HG03066 (cell line): Measurements from ENCODE around the gene ENAH.
"Not testable (repeated sequence)": the region's sequence is repeated elsewhere in the genome, so short reads cannot be mapped to it uniquely, and the experiment has no call there.

ENCODE experiments used
- ATAC-seq: cut with Tn5 transposase; IDR thresholded peaks from one replicate; pipeline ENCODE4 v1.9.1; 2021; ENCODE audit warnings: low read depth; ENCODE audit not compliant: unreplicated experiment

The ENAH gene

DNA sequence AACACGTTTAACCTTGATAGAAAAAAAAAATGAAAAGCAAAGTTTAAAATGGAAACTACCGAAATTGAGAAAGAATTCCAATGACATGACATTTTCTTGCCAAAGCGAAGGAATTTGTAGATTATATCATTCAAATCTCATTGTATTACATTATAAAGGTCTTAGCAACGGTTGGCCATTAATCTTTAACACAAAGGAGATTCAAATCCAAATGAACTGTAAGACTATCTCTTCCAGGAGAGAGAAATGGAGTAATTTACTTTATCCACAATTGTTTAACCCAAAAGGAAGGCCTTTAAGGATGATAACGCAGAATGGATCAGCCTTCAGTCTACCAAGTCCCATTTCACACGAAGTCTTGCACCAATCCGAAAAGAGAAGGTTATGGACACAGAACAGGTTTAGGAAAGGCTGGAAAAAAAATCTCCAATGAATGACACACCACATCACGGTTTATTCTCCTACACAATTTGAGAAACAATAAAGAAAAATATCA, 1.5 kb downstream of the ENAH start:
- no peak for ATAC-seq

DNA sequence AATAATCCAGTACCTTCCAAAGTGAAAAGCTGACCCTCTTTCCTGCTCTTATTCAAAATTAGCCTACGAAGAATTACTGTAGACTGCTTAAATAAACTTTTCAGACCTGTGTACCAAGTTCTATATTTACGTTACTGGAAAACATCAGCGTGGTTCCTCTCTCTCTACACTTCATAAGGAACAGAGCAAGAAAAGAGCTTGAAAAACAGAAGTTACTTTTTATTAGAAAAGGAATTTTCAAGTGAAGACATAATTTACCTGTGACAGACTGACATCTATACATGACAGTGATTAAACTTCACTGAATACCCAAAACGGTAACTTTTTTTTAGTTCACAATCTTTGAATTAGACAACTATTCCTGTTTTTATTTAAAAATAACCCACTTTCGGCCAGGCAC, 2.7 kb downstream of the ENAH start:
- ATAC-seq, result no peak

DNA sequence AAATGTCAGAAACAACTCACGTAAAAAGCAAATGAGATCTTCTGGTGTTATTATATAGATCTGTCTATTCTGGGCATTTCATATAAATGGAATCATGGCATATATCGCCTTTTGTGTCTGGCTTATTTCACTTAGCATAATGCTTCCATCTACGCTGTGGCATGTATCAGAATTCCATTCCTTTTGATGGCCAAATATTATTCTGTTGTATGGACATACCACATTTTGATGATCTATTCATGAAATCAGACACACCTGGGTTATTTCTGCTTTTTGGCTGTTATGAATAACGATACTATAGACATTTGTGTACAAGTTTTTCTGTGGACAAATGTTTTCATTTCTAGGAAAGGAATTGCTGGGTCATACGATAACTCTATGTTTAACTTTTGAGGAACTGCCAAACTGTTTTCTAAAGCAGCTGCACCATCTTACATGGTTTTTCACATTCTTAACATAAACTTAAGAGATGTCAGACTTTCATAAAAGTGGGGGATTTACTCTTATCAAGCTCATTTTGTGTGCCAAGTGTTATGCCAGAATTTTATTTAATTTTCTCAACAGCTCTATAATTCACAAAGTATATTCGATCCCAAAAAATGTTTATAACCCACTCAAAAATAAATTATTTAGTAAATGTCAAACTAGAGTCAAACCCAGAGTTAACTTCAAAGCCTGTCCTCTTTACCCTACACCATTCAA, 7.6 kb downstream of the ENAH start:
- no peak for ATAC-seq

DNA sequence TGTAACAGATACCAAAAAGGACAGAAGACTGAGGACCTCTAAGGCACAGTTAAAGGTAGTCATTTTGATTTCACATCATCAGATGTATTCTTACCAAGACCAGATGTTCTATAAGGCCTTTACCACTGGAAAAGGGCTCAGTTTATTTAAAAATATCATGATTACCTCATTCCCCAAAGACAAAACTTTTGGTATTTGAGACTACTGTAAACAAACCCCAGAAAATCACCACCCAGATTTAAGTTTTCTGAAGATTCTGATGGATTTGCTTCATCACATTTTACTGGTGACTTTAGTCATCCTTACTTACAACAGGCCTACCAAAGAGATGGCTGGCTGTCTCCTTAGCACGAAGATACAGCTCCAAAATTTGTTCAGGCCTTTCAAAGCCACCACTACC, 8.3 kb downstream of the ENAH start:
- ATAC-seq, result no peak

DNA sequence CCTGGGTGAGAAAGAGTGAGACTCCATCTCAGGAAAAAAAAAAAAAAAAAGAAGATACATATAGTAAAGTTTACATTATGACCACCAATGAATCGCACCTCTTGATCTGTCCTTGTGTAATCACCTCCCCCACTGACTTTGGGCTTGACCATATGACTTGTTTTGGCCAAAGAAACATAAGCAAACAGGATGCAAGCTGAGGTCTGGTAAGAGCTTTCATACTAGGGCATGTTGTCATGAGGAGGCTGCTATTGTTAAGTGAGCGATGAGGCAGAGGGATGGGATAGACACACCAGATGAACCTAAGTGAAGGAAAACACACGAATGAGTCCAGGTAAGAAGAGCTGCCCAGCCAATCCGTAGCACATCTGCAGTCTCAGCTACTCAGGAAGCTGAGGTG, 10.7 kb downstream of the ENAH start:
- no peak for ATAC-seq

DNA sequence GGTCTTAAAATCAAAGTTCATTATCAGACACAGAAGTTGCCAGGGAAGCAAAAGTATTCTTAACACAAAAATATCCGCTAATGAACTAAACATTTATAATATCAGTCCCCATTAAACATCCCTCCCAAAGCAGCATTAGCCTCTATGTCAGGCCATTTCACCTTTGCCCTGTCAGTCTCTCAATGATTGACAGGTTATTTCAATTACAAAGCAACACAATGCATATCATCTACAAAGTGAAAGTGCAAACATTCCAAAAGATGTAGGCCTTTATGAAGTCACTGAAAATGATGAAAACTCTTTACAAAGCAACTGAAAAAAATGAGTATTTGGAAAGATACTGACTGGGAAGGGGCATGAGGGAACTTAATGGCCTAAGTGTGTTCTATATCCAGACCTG, 14.1 kb downstream of the ENAH start:
- ATAC-seq, result no peak

DNA sequence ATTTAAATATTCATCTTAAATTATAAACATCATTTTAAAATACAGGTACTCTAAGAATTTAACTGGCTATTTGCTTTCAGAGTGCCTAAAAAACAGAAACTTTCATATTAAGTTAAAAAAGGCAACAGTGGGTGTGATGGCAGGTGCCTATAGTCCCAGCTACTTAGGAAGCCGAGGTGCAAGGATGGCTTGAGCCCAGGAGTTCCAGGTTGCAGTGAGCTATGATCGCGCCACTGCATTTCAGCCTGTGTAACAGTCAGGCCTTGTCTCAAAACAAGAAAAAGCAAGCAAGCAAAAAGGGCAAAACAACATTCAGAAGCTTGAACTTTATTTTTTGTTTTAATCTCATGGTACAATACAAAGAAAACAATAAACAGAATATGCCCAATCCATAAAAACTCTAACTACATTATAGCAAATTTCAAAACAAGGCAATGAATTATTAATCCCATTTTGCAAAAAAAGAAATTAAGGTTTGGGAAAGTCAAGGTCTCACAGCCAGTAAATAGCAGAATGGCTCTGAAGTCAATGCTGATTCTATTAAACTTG, 15.2 kb downstream of the ENAH start:
- ATAC-seq, result no peak

DNA sequence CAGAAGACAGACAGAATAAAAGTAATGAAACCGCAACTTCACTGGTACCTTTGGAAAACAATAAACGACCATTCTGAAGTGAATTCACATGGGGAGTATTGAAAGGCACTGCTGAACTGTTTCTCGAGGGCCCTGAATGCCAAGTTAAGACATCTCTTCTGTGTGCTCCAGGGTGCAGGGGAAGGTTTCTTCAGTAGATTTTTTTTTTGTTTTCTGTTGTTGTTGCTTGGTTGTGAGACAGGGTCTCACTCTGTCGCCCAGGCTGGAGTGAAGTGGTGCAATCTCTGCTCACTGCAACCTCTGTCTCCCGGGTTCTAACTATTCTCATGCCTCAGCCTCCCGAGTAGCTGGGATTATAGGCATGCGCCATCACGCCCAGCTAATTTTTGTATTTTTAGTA, 15.9 kb downstream of the ENAH start:
- not testable (repeated sequence) for ATAC-seq

DNA sequence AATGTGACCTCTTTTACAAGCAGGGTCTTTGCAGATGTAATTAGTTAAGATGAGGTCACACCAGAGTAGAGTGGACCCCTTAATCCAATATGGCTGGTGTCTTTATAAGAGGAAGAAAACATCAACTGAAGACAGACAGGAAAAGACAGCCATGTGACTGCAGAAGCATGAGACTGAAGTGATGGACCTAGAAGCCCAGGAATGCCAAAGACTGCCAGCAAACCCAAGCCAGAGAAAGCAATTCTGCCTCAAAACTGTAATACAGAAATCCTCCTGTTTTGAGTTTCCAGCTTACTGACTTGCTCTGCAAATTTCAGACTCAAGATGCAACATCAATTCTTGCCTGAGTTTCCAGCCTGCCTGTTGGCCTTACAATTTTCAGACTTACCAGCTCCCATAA, 17.3 kb downstream of the ENAH start:
- no peak for ATAC-seq

DNA sequence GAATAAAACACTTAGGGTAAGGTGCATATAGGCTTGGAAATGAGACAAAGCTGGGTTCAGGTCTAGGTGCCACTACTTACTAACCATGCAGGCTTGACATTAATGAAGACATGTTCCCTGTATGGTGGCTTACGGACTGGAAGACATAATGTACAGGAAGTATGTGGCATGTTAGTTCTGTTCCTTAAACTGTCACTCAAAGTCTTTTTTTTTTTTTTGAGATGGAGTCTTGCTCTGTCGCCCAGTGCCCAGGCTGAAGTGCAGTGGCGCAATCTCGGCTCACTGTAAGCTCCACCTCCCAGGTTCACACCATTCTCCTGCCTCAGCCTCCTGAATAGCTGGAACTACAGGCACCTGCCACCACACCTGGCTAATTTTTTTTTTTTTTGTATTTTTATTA, 20.1 kb downstream of the ENAH start:
- not testable (repeated sequence) for ATAC-seq

DNA sequence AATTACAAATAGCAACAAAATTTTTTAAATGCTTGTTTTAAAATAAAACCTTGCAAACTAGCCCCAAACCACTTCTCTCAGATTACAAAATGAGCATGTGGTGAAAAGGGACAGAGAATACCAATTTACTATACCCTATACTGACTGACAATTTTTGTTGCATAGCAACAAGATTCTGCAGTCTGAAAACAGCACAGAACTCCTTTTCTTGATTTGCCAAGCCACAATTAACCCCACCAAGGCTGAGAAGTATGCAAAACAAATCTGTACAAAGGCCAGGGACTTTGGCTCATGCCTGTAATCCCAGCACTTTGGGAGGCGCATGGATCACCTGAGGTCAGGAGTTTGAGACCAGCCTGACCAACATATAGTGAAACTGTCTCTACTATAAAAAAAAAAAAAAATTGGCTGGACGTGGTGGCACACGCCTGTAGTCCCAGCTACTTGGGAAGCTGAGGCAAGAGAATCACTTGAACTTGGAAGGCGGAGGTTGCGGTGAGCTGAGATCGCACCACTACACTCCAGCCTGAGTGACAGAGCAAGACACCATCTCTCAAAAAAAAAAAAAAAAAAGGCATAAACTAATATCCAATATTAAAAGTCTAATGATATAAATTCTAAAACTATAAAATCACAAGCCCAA, 21.8 kb downstream of the ENAH start:
- no peak for ATAC-seq

DNA sequence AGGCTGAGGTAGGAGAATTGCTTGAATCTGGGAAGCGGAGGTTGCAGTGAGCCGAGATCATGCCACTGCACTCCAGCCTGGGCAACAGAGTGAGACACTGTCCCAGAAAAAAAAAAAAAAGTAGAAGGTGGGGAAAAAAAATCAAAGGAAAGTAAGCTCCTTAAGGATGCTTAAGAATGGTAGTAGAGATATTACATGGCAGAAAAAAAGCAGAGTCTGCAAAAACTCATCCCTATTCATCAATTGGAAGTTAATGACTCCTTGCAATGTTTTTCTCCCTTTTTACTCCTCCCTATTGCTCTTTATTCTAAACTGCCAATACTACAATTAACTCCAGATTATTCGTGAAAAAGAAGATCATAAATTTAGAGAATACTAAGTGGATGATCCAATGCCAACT, 23.4 kb downstream of the ENAH start:
- no peak for ATAC-seq

DNA sequence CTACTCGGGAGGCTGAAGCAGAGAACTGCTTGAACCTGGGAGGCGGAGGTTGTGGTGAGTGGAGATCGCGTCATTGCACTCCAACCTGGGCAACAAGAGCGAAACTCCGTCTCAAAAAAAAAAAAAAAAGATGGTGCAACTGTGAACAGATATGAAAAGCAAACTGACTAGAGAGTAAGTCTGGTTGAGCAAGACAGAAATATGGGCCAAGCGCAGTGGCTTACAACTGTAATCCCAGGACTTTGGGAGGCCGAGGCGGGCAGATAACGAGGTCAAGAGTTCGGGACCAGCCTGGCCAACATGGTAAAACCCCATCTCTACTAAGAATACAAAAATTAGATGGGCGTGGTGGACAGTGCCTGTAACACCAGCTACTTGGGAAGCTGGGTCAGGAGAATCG, 24.1 kb downstream of the ENAH start:
- not testable (repeated sequence) for ATAC-seq

DNA sequence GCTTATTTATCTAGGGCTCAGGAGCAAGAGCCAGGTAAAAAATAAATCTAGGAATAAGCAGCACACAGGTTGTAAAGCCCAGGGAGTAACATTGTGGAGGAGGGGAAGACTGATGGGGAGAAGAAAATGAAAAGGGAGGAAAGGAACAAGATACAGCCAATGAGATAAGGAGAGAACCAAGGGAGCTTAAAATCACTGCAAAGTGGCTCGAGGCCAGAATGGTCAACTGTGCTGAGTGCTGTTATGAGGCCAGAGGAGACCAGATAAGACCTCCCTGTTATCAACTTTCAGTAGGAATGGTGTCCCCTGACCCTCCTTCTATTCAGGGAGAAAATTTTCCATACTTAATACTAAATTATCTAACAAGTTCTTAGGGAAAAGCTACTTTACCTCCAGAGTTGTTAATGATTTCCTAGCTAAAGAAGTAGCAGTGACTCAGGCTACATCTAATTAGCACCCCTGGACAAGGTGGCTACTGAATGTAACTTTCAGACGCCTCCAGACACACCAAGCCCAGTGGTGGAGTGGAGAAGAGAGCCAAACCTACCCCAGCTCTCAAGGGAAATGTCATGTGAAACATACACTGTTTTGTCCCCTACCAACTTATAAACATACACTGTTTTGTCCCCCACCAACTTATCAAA, 25.5 kb downstream of the ENAH start:
- no peak for ATAC-seq

DNA sequence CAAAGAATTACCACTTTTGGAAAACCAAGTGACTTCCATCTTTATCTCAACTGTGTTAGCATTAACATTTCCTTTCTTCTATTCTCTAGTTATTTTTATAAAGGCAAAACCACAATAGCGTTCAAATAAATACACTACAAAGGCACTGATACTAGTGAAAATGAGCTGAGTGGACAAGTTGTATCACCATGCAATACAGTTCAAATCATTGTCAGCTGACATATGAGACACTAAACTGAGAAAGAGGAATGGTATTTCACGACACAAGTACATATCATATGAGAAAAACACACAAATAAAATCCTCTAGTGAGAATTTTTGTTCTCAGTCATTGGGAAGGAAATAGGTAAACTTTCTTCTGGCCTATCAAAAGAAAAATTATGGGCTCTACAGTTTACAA, 26.2 kb downstream of the ENAH start:
- ATAC-seq, result no peak

DNA sequence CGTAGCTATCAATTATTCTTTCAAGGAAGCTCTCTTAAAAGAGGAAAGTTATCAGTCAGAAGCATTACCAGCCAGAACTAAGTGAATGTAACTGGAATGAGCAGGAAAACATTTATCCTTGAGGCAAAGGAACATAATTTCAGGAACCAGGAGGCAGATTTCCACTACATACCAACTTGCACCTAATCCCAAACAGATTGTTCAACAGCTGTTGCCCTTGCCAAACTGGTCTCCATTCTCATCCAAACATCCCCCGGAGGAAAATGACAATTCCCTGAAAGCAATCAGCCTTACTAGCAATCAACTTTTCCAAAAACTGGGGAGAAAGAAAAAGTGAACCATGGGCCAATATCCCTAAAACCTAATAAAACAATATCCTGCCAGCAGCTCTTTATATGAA, 35.0 kb downstream of the ENAH start:
- ATAC-seq, result no peak

DNA sequence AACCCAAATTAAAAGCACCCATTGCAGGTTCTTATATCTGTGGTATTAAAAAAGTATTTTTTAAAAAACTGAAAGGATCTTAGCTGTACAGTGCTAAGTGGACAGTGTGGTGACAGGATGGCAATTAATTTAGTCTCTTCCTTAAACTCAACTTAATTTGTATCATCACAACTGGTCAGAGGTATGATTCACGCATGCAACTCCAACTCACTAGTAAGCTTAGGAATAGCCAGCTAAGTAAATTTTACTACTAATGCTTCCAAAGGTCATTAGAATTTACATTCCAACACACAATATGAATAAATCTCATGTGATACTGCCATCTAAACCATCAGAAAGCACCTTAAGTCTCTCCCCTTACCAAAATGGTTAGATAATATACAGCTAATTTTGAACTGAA, 35.4 kb downstream of the ENAH start:
- ATAC-seq, result no peak

DNA sequence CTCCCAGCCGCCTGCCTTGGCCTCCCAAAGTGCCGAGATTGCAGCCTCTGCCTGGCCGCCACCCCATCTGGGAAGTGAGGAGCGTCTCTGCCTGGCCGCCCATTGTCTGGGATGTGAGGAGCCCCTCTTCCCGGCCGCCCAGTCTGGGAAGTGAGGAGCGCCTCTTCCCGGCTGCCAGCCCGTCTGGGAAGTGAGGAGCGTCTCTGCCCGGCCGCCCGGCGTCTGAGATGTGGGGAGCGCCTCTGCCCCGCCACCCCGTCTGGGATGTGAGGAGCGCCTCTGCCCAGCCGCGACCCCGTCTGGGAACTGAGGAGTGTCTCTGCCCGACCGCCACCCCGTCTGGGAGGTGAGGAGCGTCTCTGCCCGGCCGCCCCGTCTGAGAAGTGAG, 37.5 kb downstream of the ENAH start:
- ATAC-seq, result not testable (repeated sequence)

DNA sequence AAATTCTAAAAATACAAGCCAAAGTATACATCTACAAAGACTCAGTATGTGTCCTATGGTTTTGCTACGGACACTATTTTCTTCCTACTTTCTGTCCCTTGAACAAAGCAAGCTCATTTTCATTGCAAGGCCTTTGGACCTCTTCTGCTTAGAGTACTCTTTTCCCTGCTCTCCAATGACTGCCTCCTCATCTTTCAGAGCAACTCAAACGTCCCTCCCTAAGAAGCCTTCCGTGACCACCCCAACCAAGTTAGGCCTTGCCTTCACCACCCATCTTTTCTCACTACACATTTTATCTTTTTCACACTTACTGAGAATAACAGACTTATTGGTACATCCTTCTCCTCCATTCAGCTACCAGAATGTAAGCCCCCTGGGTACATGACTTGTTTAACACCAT, 39.9 kb downstream of the ENAH start:
- ATAC-seq, result no peak

DNA sequence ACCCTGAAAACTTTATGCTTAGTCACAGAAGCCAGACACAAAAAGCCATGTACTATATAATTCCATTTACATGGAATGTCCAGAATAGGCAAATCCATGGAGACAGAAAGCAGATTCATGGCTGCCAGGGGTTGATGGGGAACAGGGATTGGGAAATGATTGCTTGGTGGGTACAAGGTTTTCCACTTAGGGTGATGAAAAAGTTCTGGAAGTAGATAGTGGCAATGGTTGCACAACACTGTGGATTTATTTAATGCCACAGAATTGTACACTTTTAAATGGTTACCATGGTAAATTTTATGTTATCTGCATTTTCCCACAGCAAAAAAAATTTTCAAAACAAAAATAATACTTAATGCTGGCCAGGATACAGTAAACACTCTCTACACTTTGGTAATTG, 40.6 kb downstream of the ENAH start:
- no peak for ATAC-seq

DNA sequence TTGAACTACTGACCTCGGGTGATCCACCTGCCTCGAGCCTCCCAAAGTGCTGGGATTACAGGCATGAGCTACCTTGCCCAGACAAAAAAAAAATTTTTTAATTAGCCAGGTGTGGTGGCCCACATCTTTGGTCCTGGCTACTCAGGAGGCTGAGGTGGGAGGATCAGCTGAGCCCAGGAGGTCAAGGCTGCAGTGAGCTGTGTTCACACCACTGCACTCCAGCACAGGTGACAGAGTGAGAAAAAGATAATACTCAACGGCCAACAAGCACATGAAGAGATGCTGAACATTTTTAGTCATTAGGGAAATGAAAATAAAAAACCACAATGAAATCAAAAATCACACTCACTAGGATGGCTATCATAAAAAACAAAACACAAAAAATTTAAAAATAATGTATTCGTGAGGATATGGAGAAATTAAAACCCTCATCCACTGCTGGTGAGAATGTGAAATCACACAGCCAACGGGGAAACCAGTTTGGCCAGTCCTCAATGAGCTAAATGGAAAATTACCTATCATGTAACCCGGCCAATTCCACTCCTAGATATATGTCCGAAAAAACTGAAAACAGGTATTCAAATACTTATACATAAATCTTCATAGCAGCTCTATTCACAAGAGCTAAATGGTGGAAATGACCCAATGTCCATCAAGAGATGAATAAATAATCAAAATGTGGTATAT, 41.2 kb downstream of the ENAH start:
- ATAC-seq, result no peak
